Spleen (tissue), 11 donors: ENCODE measurements around the gene KCNS1. TPM values are rescaled to one million over a fixed set of nuclear protein-coding genes. Genes with fewer than 3 reads are reported as not detected.

Source experiments
- DNase-seq: peaks from one replicate; pipeline ENCODE4 v3.0.0-alpha.2; 2020
- H3K27ac ChIP-seq, 8 donors: fragments of 200-600 bp; sonication (generic) in 7 of 8; 1 replicate in 4 of 8; 2 replicates in 4 of 8; pipeline versions ENCODE4 v1.5.0 to v1.8.0; 2016 to 2021; ENCODE audit warnings: inconsistent platforms in 4 of 8, mild to moderate bottlenecking in 4 of 8, moderate library complexity in 1 of 8
- H3K27me3 ChIP-seq, 7 donors: fragments of 200-600 bp; sonication (generic) in 6 of 7; replicated peaks in 1 of 7; 1 replicate in 4 of 7; 2 replicates in 3 of 7; pipeline versions ENCODE4 v1.5.0 to v1.8.0; 2016 to 2021; ENCODE audit warnings: inconsistent platforms in 3 of 7, mild to moderate bottlenecking in 1 of 7
- H3K36me3 ChIP-seq, 6 donors: fragments of 200-600 bp; sonication (generic) in 5 of 6; 1 replicate in 4 of 6; 2 replicates in 2 of 6; pipeline versions ENCODE4 v1.5.0 to v1.8.0; 2016 to 2021; ENCODE audit warnings: inconsistent platforms in 2 of 6
- H3K4me1 ChIP-seq, 6 donors: fragments of 200-600 bp; sonication (generic) in 5 of 6; 1 replicate in 3 of 6; 2 replicates in 3 of 6; pipeline versions ENCODE4 v1.5.0 to v1.8.0; 2016 to 2021; ENCODE audit warnings: inconsistent platforms in 3 of 6
- H3K4me3 ChIP-seq, 8 donors: fragments of 200-600 bp; sonication (generic) in 7 of 8; 1 replicate in 4 of 8; 2 replicates in 4 of 8; pipeline versions ENCODE4 v1.5.0 to v1.8.0; 2016 to 2021; ENCODE audit warnings: inconsistent platforms in 4 of 8, mild to moderate bottlenecking in 4 of 8, moderate library complexity in 2 of 8
- H3K9me3 ChIP-seq, 8 donors: fragments of 200-600 bp; sonication (generic) in 7 of 8; 1 replicate in 4 of 8; 2 replicates in 4 of 8; pipeline versions ENCODE4 v1.5.0 to v1.8.0; 2016 to 2021; ENCODE audit warnings: inconsistent platforms in 4 of 8
- CTCF ChIP-seq, 11 experiments: fragments of 200-600 bp in 7 of 11; fragments of 450-650 bp in 4 of 11; sonication (generic) in 4 of 11; IDR thresholded peaks in 8 of 11; conservative IDR thresholded peaks in 3 of 11; 1 replicate in 7 of 11; 2 replicates in 4 of 11; pipeline versions ENCODE4 v1.4.0 to v1.8.0; 2016 to 2021; ENCODE audit warnings: antibody characterized with exemption in 11 of 11, inconsistent platforms in 4 of 11, mild to moderate bottlenecking in 1 of 11
- POLR2A ChIP-seq, 3 donors: fragments of 450-650 bp; IDR thresholded peaks; one replicate each; pipeline ENCODE4 v1.5.1; 2017; ENCODE audit warnings: antibody characterized with exemption in 3 of 3, mild to moderate bottlenecking in 1 of 3
- POLR2AphosphoS5 ChIP-seq, 3 donors: sonication (generic); formaldehyde crosslinking; IDR thresholded peaks; one replicate each; pipeline ENCODE4 v1.5.1; 2017; ENCODE audit warnings: antibody characterized with exemption in 3 of 3
- WGBS, 5 donors: extraction: QIAGEN DNeasy Blood & Tissue Kit in 3 of 5; methylation state at CpG; one replicate each; pipeline versions ENCODE4 v1.1.5 to v1.1.7; 2013 to 2018; 5-methylcytosine and 5-hydroxymethylcytosine counted together
- intact Hi-C: fragments of 100-400 bp; cut with DNase I; formaldehyde crosslinking; loops from one replicate; pipeline ENCODE4 v1.15.0; 2023; ENCODE audit warnings: low total_unique reads
- polyA plus RNA-seq, 3 donors: library from polyadenylated mRNA; stranded (reverse); fragments of 200-250 nt; gene quantifications; one replicate each; pipeline ENCODE4 v1.2.1, GENCODE V29; 2013
- total RNA-seq, 7 donors: library from RNA; depleted of rRNA in 3 of 7; stranded (reverse); fragments of >200 nt in 3 of 7; fragmentation: NEBNext Ultra II Directional in 4 of 7; extraction: Animal tissue kit (Norgen Biotek cat#: 25700) in 4 of 7; gene quantifications; one replicate each; pipeline versions ENCODE4 v1.1.0 to v1.2.1, GENCODE V29; 2016 to 2021
- donor health status: healthy with polysubstance abuse.
- donor health status: DM: no; HTN: no; CAD: no; lungs with moderate emphysema.
- donor health status: DM: no; HTN: no; CAD: no.
- donor health status: Bipolar disorder and iron deficiency.
- donor health status: healthy.
- donor health status: DM: no; HTN: no; CAD: no.
- donor health status: DM: yes; HTN: yes; CAD: no.

KCNS1 gene
- total and polyA plus RNA-seq, 10 donors: 0.05 to 0.06 TPM; not detected in 8

GRCh38 chr20:45115829-45116228, 14.9 kb upstream of the KCNS1 start:
- intact Hi-C loops: no loop called here

GRCh38 chr20:45115386-45115774, 14.5 kb upstream of the KCNS1 start:
- 53 to 79% (median 73%) methylated on average over 2 to 3 of the region's 3 CpGs for WGBS, 5 donors
- TF ChIP-seq POLR2AphosphoS5 (IDR thresholded peaks at IDR 0.05) (no peak), POLR2A (IDR thresholded peaks at IDR 0.05) (no peak), CTCF (IDR thresholded peaks at IDR 0.05 in 8 of 11, conservative IDR thresholded peaks at IDR 0.05 in 3 of 11) (no peak)
- H3K27me3 ChIP-seq: peaks cover 0 to 71% (median 4%) of the 10 kb centered on the region in 7 donors
- H3K9me3 ChIP-seq: no peaks in the 10 kb centered on the region
- no peak for DNase-seq
- no peak overlapping the region for H3K27ac ChIP-seq
- H3K4me3 ChIP-seq: no peak overlapping the region
- no peaks in the 10 kb centered on the region for H3K36me3 ChIP-seq
- intact Hi-C loops: no loop called here
- H3K4me1 ChIP-seq: no peaks in the 10 kb centered on the region

More at GRCh38 chr20:45115829-45116228, 14.9 kb upstream of the KCNS1 start:
- DNase-seq: no peak
- Histone ChIP-seq H3K4me3 (no peak overlapping the region), H3K9me3 (no peaks in the 10 kb centered on the region), H3K36me3 (no peaks in the 10 kb centered on the region), H3K4me1 (no peaks in the 10 kb centered on the region), H3K27ac (no peak overlapping the region), H3K27me3 (peaks cover 0 to 70% (median 4%) of the 10 kb centered on the region in 7 donors)
- TF ChIP-seq POLR2AphosphoS5 (IDR thresholded peaks at IDR 0.05) (no peak), CTCF (IDR thresholded peaks at IDR 0.05 in 8 of 11, conservative IDR thresholded peaks at IDR 0.05 in 3 of 11) (no peak), POLR2A (IDR thresholded peaks at IDR 0.05) (no peak)
- 59 to 86% (median 72%) methylated on average over 4 of the region's 4 CpGs for WGBS, 5 donors

- peaks cover 0 to 72% (median 4%) of the 10 kb centered on the region in 7 donors for H3K27me3 ChIP-seq
- TF ChIP-seq POLR2A (IDR thresholded peaks at IDR 0.05) (no peak), CTCF (IDR thresholded peaks at IDR 0.05 in 8 of 11, conservative IDR thresholded peaks at IDR 0.05 in 3 of 11) (no peak), POLR2AphosphoS5 (IDR thresholded peaks at IDR 0.05) (no peak)
- no peak within 1 kb of the TSS for H3K27ac ChIP-seq
- 53 to 67% (median 56%) methylated on average over 14 to 16 of the region's 16 CpGs for WGBS, 5 donors
- intact Hi-C loops: no loop called here
- no peak for DNase-seq
- no peaks in the 10 kb centered on the region for H3K9me3 ChIP-seq
- no peaks in the 10 kb centered on the region for H3K36me3 ChIP-seq
- no peak within 1 kb of the TSS for H3K4me3 ChIP-seq
- no peaks in the 10 kb centered on the region for H3K4me1 ChIP-seq
These were observed 13.8 kb upstream of the KCNS1 start, which contains the start of gene WFDC5 for GRCh38 chr20:45114465-45115385. TSS of gene WFDC5 (minus strand) at chr20:45115174. CDS start at chr20:45115083, 91 bp downstream.

DNA sequence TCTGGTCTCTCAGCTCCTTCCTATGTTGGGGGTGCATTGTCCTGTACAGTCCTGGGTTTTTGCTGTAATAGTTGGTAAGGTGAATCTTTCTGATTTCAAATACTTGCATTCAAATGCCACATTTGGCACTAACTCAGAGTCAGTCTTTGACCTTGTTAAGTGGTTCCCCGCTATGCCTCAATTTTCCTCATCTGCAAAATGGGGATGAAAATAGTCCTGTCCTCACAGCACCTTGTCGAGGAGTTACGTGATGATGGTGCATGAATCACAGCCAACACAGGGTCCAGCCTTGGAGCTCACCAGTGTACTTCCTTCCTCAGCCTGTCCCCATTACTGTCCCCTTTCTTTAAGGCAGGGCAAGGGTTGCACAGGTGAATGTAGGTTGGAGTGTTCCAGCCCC, 12.9 kb upstream of the KCNS1 start:
- TF ChIP-seq CTCF (IDR thresholded peaks at IDR 0.05 in 8 of 11, conservative IDR thresholded peaks at IDR 0.05 in 3 of 11): no peak
- H3K4me1 ChIP-seq: no peaks in the 10 kb centered on the region
- no peak overlapping the region for H3K27ac ChIP-seq
- no peak overlapping the region for H3K4me3 ChIP-seq
- H3K9me3 ChIP-seq: no peaks in the 10 kb centered on the region
- WGBS, 5 donors: 84 to 94% (median 90%) methylated on average over 3 of the region's 3 CpGs
- DNase-seq: no peak
- peaks cover 0 to 64% (median 4%) of the 10 kb centered on the region in 7 donors for H3K27me3 ChIP-seq
- intact Hi-C loops: no loop called here
- no peaks in the 10 kb centered on the region for H3K36me3 ChIP-seq
